ENCODE measurements around the gene PRKCA.
A peak's percentile ranks its signal among the peaks of the same experiment; 100 is the strongest.

Gene PRKCA

DNA sequence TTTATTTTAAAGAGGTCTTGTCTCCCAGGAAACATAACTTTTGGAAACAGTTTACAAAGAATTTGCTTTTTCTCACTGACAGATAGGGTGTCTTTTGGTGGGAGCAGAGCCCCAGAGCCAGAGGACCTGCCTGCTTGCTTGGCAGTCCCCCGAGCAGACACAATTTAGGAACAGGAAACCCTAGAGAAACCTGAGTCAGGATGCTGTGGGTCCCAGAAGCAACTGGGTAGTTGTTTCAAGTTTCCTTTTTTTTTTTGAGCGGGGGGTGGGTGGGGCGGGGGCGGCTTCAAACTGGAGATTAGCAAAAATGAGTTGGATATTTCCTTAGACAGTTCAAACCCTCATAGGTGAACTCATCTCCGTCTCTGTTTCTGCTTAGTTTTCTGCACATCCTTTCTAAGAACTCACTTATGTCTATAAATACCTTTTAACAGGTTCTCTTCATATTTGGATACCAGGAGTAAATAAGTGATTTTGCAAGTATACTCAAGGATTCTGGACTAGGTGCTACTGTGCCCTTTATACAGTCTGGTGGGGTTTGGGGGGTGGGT is 135.1 kb downstream of the PRKCA start:
- TF ChIP-seq EZH2phosphoT487 (IDR thresholded peaks at IDR 0.05; ENCODE audit: borderline replicate concordance, low read length): no peak
- TF ChIP-seq CTCF (IDR thresholded peaks at IDR 0.05; ENCODE audit: low read depth, low read length, poor library complexity, severe bottlenecking): no peak
- peaks cover under 1% of the 10 kb centered on the region; the same call in 1 of the 2 replicates for H3K79me2 ChIP-seq (ENCODE audit: control insufficient read depth, low read length)
- H3K9me2 ChIP-seq (replicated peaks; ENCODE audit: control insufficient read depth, low read length): no peaks in the 10 kb centered on the region
- H3K36me3 ChIP-seq (ENCODE audit: control insufficient read depth, low read length): 0 out of 2 replicates have a peak, but pooled peaks cover 2% of the 10 kb centered on the region
- H3K27ac ChIP-seq (ENCODE audit: low read depth, low read length): no peak overlapping the region
- peaks cover 66% of the 10 kb centered on the region for H3K4me1 ChIP-seq (ENCODE audit: control insufficient read depth, low read length)
- peaks cover 19% of the 10 kb centered on the region for H3F3A ChIP-seq (ENCODE audit: control insufficient read depth, insufficient read depth)
- no peaks in the 10 kb centered on the region for H3K9me3 ChIP-seq (ENCODE audit: control insufficient read depth, insufficient read depth, low read length)
- H3K4me3 ChIP-seq (ENCODE audit: low read length): no peak overlapping the region
- no peak overlapping the region for H3K4me2 ChIP-seq (ENCODE audit: low read length)
- no peaks in the 10 kb centered on the region for H4K20me1 ChIP-seq (ENCODE audit: control insufficient read depth, insufficient read depth, low read depth, low read length)
- no peaks in the 10 kb centered on the region for H3K27me3 ChIP-seq (ENCODE audit: control insufficient read depth, low read length)

- Histone ChIP-seq H3F3A (ENCODE audit: control insufficient read depth, insufficient read depth) (peaks cover 24% of the 10 kb centered on the region), H3K9me2 (replicated peaks; ENCODE audit: control insufficient read depth, low read length) (no peaks in the 10 kb centered on the region), H3K4me2 (ENCODE audit: low read length) (0 out of 2 replicates have a peak overlapping the region, but pooled peaks have one; percentile 15), H3K4me3 (ENCODE audit: low read length) (no peak overlapping the region), H3K36me3 (ENCODE audit: control insufficient read depth, low read length) (0 out of 2 replicates have a peak, but pooled peaks cover 3% of the 10 kb centered on the region), H3K9me3 (ENCODE audit: control insufficient read depth, insufficient read depth, low read length) (no peaks in the 10 kb centered on the region), H3K79me2 (ENCODE audit: control insufficient read depth, low read length) (no peaks in the 10 kb centered on the region), H4K20me1 (ENCODE audit: control insufficient read depth, insufficient read depth, low read depth, low read length) (no peaks in the 10 kb centered on the region), H3K27me3 (ENCODE audit: control insufficient read depth, low read length) (no peaks in the 10 kb centered on the region), H3K4me1 (ENCODE audit: control insufficient read depth, low read length) (peaks cover 66% of the 10 kb centered on the region), H3K27ac (ENCODE audit: low read depth, low read length) (no peak overlapping the region)
- no peak for TF ChIP-seq CTCF (IDR thresholded peaks at IDR 0.05; ENCODE audit: low read depth, low read length, poor library complexity, severe bottlenecking)
- no peak for TF ChIP-seq EZH2phosphoT487 (IDR thresholded peaks at IDR 0.05; ENCODE audit: borderline replicate concordance, low read length)
These were observed 135.7 kb downstream of the PRKCA start for GRCh38 chr17:66438101-66438500.

DNA sequence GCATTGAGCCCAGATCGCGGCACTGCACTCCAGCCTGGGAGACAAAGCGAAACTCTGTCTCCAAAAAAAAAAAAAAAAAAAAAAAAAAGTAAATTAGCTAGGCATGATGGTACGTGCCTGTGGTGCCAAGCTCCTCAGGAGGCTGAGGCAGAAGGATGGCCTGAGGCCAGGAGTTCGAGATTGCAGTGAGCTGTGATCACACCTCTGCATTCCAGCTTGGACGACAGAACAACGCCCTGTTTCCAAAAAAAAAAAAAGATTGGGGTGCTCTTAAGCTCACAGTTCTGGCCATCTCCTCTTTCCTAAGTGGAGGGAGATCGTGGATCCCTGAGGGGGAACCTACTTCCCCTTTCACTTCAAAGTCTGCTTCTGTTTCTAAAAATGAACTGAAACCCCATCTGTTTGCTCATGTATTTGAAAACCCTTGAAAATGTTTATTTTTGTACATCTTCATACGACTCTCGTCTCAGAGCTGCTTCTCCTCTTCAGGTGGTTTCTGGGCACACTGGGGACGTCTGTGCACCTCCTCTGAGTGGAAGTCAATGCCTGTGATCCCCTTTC is 138.8 kb downstream of the PRKCA start:
- TF ChIP-seq EZH2phosphoT487 (IDR thresholded peaks at IDR 0.05; ENCODE audit: borderline replicate concordance, low read length) (no peak), CTCF (IDR thresholded peaks at IDR 0.05; ENCODE audit: low read depth, low read length, poor library complexity, severe bottlenecking) (no peak)
- H3K27ac ChIP-seq (ENCODE audit: low read depth, low read length): peak overlapping the region; percentile 97
- peaks cover 10% of the 10 kb centered on the region for H3K79me2 ChIP-seq (ENCODE audit: control insufficient read depth, low read length)
- peaks cover 93% of the 10 kb centered on the region for H3K4me1 ChIP-seq (ENCODE audit: control insufficient read depth, low read length)
- H3K36me3 ChIP-seq (ENCODE audit: control insufficient read depth, low read length): 0 out of 2 replicates have a peak, but pooled peaks cover 6% of the 10 kb centered on the region
- no peaks in the 10 kb centered on the region for H3K9me3 ChIP-seq (ENCODE audit: control insufficient read depth, insufficient read depth, low read length)
- no peaks in the 10 kb centered on the region for H3K9me2 ChIP-seq (replicated peaks; ENCODE audit: control insufficient read depth, low read length)
- peaks cover 24% of the 10 kb centered on the region for H3F3A ChIP-seq (ENCODE audit: control insufficient read depth, insufficient read depth)
- peak overlapping the region; percentile 74 for H3K4me3 ChIP-seq (ENCODE audit: low read length)
- no peaks in the 10 kb centered on the region for H4K20me1 ChIP-seq (ENCODE audit: control insufficient read depth, insufficient read depth, low read depth, low read length)
- H3K27me3 ChIP-seq (ENCODE audit: control insufficient read depth, low read length): no peaks in the 10 kb centered on the region
- peak overlapping the region; percentile 98 for H3K4me2 ChIP-seq (ENCODE audit: low read length)

All from DOHH2 (cell line).